Stimulated activated CD4-positive, alpha-beta T cell treated with anti-CD3 and anti-CD28 coated beads, Interleukin-1b, Interleukin-23, amount 100 ng/mL, for 24 hours (primary cell): Measurements from ENCODE around the gene UPF1.
"Not testable (repeated sequence)": the region's sequence is repeated elsewhere in the genome, so short reads cannot be mapped to it uniquely, and the experiment has no call there.

Experiments used
- DNase-seq, 4 experiments: peaks; one replicate each; pipeline ENCODE4 v3.0.0-alpha.2; 2020; ENCODE audit warnings: low read depth in 4 of 4, low spot score in 1 of 4

The UPF1 gene

DNA sequence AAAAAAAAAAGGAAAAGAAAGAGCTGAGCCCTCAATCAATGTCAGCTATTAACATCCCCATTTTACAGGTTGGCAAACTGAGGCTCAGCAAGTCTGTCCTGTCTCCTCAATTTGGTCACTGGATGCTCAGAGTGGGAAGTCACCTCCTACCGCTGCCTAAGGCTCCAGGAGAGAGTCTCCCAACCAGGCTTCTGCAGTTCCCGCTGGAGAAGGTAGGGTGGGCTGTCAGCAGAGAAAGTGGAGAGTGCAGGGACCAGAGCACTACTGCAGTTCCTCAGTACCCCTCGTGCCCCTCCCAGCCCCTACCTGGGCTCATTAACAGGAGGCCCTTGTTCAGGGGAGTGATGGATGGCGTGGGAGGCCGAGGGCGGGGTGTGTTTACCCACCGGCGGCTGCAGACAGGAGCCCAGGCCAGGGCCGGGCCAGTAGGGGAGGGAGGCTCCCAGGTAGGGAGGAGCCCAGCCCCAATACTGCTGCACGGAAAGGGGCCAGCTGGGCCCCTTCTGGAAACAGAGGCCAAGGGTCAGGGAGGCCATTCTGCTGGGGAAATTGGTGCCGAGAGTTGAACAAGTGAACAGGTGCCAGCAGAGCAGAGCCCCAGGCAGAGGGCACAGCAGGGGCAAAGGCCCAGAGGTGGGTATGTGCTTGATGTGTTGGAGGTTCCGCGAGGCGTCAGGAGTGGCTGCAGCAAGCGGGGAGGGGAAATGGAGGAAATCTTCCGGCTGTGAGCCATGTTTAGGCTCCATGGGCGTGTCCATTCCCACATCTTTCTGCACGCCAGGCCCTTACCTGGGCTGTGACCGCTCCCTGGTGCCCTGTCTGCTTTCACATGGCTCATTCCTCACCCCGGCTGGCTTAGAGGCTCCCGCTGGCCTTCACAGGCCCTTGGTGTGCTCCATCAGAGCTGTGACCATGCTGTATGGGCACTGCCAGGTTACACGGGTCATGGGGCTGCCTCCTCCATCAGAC is 33.1 kb upstream of the UPF1 start:
- no peak for DNase-seq

DNA sequence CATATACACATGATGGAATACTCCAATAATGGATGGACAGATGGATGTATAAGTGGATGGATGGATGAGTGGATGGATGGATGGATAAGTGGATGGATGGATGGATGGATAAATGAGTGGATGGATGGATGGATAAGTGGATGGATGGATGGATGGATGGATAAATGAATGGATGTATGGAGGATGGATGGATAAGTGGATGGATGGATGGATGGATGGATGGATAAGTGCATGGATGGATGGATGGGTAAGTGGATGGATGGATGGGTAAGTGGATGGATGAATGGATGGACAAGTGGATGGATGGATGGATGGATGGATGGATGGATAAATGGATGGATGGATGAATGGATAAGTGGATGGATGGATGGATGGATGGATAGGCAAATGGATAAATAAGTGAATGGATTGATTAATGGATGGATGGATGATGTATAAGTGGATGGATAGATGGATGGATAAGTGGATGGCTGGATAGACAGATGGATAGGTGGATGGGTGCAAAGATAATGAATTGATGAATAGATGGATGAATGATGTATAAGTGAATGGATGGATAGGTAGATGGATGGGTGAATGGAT is 32.3 kb upstream of the UPF1 start:
- no peak for DNase-seq

DNA sequence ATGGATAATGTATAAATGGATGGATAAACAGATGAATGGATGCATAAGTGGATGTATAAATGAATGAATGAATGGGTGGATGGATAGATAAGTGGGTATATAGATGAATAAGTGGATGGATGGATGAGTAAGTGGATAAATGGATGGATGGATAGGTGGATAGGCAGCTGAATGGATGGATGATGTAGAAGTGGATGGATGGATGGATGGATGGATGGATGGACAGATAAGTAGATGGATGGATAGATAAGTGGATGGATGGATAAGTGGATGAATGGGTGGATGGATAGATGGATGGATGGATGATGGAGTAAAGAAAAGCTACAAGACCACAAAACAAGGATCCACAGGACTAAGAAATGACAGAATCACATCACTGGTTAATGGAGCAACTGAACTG is 31.7 kb upstream of the UPF1 start:
- DNase-seq: no peak

DNA sequence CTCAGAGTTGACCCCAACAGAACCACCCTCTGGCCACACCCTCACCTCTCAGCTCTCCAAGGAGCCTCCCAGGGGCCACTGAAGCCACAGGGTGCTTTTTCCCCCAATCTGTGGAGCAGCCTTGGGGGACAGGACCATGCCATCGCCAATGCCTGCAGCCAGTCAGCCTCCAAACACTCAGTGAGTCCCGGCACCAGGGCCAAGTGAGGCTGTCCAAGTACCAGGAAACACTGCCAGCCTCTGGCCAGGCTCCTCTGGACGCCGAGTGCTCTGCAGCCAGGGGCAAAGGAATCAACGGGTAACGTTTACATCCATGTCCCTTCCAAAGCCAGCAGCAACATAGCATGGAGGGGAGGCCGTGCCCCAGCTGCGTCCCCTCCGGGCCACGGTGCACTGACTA is 31.1 kb upstream of the UPF1 start:
- no peak for DNase-seq

DNA sequence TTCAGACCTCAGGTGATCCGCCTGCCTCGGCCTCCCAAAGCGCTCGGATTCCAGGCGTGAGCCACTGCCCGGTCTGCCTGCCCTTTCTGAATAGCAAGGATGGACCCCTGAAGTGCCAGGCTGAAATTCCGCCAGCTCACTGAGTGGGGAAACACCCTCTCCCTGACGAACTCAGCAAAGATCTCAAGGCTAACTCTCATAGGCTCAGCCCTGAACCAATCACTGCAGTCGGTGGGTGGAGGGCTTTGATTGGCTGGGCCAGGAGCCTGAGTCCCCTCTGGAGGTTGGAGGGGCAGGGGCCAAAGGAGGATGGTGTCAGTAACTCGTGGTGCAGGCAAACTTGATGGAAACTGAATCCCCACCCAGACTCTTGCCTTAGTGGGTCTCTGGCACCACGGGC is 29.4 kb upstream of the UPF1 start:
- DNase-seq: no peak

DNA sequence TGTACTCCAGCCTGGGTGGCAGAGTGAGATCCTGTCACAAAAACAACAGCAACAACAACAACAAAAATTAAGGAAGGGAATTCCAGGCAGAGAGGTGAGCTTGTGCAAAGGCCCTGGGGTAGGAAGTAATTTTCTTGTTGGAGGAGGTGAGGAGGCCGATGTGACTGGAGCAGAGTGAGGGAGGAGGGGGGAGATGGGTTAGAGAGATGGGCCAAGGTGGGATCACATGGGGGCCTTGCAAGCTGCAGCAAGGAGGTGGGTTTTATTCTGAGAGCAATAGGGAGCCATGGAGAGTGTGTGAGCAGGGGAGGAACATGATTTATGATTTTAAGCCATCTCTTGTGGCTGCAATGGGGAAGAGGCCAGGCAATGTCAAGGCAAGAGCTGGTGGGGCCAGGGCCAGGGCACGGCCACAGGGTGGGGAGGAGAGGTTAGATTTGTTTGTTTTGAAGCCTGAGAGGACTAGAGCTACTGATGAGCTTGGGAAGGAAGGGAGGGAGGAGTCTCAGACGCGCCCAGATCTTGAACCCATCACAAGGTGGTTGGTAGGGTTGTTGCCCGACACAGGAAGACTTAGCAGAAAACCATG is 28.1 kb upstream of the UPF1 start:
- no peak for DNase-seq

DNA sequence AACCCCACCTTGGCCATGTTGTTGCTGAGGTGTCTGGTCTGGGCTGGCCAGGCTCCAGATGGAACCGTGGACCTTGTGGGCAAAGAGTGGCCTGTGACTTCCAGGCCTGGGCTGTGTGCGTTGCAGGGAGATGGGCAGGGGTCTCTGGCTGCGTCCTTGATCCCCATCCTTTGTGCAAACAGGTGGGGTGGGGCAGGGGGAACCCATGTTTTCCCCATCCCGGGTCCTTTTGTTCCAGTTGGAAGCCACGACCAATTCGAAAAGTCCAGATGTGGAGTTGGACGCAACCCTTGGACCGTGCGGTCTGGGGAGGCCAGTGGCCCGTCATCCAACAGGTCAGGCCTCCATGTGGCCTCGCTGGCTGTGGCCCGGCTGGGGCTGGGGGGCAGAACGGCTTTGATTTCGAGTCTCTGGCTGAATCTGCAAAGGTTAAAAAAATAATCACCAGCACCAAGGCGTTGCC is 27.6 kb upstream of the UPF1 start:
- no peak for DNase-seq

DNA sequence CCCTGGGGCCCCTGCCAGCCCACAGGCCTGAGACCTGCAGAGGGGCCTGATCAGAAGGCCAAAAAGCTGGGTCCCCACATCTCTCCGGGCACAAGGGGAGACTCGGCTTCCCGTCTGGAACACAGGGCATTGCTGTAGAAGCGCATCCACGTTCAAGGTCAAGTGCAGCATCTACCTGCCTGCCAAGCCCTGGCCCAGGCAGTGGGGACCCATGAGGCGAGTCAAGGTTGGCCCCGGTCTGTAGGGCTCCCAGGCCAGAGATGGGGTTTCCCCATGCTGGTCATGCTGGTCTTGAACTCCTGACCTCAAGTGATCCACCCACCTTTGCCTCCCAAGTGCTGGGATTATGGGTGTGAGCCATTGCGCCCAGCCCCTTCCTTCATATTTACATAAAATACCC is 27.1 kb upstream of the UPF1 start:
- DNase-seq: no peak

DNA sequence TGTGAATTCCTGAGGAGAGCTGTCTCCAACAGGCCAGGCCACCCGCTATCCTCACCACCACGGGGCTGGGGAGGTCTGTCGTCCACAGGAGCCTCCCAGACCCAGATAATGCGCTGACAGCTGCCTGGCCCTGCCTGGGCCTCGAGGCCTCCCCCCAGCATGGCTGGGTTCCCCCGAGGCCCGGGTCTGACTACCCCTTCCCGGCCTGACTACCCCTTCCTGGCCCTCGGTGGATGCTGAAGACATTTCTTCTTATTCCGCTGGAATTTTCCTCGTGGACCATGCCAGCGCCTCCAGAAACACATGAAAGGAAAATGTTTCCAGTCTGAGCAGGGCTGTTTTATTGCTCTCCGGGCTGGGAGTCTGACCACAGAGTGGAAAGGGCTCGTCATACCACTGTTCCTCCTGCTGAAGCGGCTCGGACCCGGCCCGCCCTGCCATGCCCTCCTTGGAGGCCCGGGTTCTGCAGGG is 23.9 kb upstream of the UPF1 start:
- DNase-seq: no peak

DNA sequence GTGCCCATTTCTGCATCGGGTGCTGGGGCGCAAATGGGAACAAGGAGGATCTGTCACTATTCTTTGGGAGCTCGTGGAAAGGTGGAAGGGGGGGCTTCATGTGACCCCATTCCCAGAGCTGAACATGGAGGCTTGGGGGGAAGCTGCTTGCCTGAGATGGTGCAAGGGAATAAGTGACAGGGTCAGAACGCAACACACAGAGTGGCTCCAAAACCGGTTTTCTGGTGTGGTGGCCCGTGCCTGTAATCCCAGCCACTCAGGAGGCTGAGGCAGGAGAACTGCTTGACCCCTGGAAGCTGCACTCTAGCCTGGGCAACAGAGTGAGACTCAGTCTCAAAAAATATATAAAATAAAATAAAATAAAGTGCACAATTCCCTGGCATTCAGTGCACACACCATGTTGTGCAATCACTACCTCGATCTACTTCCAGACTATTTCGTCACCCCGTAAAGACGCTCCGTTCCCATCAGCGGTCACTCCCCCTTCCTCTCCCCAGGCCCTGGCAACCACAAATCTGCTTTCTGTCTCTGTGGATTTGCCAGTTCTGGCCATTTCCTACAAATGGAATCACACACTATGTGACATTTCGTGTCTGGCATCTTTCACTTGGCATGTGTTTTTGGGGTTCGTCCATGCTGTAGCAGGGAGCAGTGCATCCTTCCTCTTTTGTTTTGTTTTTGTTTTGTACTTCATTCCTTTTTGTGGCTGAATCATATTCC is 22.4 kb upstream of the UPF1 start:
- DNase-seq: no peak

DNA sequence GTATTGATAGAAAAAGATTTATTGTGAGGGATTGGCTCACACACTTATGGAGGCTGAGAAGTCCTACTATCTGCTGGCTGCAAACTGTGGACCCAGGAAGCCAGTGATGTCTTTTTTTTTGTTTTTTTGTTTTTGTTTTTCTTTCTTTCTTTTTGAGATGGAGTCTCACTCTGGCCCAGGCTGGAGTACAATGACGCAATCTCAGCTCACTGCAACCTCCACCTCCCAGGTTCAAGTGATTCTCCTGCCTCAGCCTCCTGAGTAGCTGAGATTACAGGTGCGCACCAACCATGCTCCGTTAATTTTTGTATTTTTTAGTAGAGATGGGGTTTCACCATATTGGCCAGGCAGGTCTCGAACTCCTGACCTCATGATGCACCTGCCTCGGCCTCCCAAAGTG is 20.1 kb upstream of the UPF1 start:
- not testable (repeated sequence) for DNase-seq

DNA sequence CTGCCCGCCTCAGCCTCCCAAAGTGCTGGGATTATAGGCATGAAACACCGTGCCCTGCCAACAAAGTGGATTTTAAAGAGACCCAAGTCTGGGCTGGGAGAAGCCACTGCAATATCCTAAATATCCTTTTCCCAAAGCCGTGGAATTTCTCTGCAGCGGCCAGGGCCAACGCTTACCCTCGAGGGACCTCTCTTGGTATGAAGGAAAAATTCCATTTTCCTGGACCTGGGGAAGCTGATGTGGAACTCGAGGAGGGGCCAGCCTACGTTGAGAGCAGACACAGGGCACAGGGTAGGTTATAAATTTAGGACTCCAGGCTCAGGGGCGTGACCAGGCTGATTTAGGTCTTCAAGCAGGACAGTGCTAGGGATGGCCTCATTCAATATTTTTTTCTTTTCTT is 17.7 kb upstream of the UPF1 start:
- no peak for DNase-seq

DNA sequence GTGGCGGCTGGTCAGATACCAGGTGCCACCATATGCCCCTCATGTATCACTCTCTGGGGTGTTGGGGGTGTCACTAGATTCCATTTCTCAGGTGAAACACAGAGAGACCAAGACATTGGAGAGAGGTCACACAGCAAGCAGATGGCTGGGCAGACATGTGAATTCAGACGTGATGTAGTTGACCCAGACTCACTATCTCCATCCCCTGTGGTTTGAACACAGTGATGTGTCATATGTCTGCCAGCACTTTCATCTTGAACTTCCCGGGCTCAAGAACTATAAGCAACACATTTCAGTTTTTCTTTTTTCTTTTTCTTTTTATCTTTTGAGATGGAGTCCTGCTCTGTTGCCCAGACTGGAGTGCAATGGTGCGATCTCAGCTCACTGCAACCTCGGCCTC is 16.1 kb upstream of the UPF1 start:
- DNase-seq: no peak

DNA sequence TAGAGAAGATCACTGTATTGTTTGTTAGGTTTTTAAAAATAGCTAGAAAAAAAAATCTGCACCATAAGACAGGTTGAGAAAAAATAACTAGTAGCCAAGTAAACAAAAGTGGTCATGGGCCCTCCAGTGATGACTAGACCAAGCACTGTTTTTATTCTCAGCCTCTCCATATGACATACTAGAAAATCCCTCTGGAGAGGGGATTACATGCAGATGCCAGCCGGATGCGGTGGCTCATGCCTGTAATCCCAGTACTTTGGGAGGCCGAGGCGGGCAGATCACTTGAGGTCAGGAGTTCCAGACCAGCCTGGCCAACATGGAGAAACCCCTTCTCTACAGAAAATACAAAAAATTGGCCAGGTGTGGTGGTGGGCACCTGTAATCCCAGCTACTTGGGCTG is 15.1 kb upstream of the UPF1 start:
- not testable (repeated sequence) for DNase-seq

DNA sequence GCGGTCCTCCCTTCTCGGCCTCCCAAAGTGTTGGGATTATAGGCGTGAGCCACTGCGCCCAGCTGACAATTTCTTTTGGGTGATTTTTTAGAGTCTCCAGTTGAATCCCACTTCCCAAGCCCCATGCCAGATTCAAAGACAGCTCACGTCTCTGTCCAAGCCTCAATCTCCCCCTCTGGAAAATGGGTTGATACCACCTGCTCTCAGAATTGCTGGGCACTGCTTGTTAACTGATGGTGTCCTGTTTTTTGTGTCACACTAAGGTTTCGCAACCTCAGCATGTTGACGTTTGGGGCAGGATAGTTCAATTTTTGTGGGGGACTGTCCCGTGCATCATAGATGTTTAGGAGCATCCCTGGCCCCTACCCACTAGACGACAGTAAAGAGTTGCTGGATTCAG is 14.2 kb upstream of the UPF1 start:
- no peak for DNase-seq

DNA sequence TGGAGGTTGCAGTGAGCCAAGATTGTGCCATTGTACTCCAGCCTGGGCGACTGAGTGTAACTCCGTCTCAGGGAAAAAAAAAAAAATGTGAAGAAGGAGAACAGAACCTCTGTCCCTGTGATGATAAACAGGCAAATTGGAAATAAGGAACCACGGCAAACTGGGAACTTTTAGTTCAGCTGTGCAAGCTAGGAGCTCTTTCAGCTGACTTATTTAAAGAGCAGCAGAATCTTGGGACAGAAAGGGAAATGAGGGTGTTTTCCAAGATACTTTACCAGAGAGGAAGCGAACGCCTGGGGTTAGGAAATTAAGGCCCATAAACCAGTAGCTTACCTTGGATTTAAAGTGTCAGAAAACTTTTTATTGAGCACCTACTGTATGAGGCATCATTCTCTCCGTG is 3.0 kb upstream of the UPF1 start:
- no peak for DNase-seq

DNA sequence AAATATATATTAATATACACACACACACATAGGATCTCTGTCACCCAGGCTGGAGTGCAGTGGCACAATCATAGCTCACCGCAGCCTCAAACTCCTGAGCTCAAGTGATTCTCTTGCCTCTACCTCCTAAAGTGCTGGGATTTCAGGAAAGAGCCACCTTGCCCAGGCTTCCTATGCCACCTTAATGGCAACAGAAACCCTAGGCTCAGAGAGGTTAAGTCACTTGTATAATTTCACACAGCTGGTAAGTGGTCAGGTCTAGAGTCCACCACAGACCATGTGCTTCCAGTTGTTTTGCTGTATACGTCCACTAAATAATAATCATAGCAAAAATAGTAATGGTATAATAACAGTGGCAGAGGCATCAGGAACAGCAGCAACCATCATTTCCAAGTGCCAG is 1.3 kb upstream of the UPF1 start:
- no peak for DNase-seq

DNA sequence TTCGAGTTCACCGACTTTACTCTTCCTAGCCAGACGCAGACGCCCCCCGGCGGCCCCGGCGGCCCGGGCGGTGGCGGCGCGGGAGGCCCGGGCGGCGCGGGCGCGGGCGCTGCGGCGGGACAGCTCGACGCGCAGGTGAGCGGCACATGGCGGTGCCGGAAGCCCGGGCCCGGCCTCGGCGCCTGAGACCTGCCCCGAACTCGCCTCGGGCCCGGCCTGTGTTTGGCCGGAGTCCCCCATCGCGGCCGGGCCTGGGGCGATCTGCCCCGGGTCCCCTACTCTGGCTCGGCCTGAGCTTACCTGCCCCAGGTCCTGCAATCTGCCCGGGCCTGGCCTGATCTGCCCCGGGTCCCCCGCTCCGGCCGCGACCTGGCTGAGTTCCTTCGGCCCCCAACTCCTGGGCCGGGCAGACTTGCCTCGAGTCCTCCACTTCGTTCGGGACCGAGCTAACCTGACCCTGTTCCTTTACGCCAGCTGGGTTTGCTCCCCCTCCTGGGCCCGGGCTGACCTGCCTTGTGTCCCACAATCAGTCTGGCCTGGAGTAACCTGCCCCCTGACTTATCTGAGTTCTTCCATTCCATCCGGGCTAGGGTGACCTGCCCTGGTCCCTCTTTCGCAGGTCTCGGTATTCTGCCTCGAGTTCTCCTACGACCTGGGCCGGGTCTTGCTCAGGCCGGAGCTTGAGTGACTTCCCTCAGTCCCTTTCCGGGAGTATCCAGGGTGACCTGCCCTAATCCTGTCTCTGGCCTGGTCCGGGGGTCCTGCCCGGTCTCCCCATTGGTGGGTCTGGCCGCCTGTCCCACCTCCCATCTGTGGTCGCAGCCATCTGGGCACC is 764 bp downstream of the UPF1 start:
- peak in 1 of 4 experiments; percentile 11 for DNase-seq

DNA sequence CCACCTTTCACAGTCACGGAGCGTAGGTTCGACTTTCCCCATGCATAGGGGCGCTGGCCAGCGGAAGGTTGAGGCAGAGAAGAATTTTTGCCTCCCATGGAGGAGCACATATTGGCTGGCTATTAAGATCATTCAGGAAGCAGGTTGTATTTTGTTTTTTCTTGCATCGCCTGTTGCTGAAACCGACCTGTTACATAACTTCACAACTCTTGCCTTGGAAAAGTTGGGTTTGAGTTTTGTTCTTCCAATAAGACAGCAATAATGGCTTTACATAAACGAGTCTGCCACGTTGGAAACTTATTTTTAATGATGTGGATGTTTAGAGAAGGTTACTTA is 1.4 kb downstream of the UPF1 start:
- no peak for DNase-seq

DNA sequence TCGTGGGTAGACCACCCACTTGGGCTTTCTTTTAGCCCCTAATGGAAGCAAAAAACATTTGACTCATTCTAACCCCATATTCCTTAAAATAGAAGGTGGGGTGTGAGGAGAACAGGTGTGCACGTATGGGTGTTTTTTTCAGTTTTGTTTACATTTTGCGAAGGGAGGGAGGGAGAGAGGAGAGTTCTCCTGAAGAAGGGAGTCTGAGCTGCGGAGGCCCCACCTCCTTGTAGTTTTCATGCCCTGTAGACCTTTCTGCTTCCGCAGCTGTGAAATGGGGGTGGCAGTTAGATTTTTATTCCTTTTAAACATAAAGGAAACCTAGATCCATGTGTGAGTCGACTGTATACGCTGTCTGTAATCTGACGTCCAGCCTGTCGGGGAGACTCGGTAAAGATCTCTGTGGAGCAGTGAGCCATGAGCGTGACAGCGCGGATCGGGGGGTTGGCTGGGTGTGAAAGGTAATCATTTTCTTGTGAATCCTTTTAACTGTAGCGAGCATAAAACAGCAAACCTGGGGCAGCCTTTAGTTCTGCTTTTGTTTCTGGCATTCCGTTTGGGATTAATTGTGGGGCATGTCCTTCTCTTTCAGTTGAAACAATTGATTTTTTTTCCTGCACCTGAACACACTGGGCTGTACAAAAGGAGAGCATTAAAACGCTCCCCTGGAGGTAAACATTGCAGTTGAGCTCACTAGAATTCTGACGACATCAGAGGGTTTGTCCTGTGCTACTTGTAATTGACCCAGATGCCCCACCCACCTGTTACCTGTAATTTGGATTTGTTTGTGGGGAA is 2.3 kb downstream of the UPF1 start:
- DNase-seq: no peak
